Measurements from ENCODE around the gene NPAS3.

DNA sequence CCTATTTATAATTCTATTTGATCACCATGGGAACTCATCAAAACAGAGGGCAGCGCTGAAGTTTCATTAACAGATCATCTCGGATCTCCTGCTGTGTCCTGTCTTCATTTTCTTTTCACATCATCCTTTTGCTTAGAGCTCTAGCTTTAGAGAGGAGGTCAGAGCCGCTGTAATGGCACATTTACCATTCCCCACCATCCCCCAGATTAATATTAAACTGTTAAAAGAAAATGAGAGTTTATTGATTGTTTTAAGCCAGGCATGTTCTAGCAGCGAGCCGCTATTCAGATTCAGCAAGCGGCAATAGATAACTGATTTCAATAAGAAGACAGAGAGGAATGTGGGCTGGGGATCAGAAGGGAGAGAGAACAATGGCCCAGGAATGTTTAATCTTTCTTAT, 703.4 kb downstream of the NPAS3 start:
- TF ChIP-seq, protein P1, sequence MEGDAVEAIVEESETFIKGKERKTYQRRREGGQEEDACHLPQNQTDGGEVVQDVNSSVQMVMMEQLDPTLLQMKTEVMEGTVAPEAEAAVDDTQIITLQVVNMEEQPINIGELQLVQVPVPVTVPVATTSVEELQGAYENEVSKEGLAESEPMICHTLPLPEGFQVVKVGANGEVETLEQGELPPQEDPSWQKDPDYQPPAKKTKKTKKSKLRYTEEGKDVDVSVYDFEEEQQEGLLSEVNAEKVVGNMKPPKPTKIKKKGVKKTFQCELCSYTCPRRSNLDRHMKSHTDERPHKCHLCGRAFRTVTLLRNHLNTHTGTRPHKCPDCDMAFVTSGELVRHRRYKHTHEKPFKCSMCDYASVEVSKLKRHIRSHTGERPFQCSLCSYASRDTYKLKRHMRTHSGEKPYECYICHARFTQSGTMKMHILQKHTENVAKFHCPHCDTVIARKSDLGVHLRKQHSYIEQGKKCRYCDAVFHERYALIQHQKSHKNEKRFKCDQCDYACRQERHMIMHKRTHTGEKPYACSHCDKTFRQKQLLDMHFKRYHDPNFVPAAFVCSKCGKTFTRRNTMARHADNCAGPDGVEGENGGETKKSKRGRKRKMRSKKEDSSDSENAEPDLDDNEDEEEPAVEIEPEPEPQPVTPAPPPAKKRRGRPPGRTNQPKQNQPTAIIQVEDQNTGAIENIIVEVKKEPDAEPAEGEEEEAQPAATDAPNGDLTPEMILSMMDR (conservative IDR thresholded peaks at IDR 0.05), result no peak
- TF ChIP-seq EZH2 (IDR thresholded peaks at IDR 0.05; ENCODE audit: low read depth), result no peak
